Activated CD8-positive, alpha-beta memory T cell treated with anti-CD3 and anti-CD28 coated beads, Interleukin-2, amount 50 U/mL, for 4 hours (primary cell): ENCODE results near the gene DCAF17.
A peak's percentile ranks its signal among the peaks of the same experiment; 100 is the strongest.
"Not testable (repeated sequence)": the region's sequence is repeated elsewhere in the genome, so short reads cannot be mapped to it uniquely, and the experiment has no call there.

Source experiments
- DNase-seq: peaks from one replicate; pipeline ENCODE4 v3.0.0-alpha.2; 2020

Gene DCAF17

DNA sequence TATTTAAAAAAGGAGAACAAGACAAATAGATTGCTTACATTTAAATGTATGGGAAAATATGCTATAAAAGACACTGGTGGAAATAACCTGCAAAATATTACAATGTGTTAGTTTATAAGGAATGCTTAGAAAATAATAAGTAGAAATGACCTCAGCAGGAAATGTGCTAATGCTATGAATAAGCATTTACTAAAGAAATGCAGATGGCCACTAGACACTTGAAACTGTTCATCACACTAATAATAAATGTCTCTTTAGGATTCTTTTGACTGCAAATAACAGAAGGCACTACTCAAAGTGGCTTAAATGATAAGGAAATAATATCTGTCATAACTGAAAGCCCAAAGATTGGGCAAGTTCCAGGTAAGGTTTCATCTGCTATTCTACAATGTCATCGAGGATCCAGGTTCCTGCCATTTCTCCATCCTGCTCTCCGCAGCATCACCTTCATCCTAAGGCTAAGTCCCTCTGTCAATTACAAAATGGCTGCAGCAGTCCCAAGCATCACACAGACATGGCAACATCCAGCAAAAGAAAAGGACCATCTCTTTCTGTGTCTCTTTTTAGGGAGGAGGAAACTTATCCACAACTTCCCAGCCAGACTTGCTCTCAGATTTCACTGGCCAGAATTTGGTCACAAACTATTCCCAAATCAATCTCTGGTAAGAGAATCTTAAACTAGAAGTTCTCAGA lies 22.1 kb upstream of the DCAF17 start:
- DNase-seq = no peak

DNA sequence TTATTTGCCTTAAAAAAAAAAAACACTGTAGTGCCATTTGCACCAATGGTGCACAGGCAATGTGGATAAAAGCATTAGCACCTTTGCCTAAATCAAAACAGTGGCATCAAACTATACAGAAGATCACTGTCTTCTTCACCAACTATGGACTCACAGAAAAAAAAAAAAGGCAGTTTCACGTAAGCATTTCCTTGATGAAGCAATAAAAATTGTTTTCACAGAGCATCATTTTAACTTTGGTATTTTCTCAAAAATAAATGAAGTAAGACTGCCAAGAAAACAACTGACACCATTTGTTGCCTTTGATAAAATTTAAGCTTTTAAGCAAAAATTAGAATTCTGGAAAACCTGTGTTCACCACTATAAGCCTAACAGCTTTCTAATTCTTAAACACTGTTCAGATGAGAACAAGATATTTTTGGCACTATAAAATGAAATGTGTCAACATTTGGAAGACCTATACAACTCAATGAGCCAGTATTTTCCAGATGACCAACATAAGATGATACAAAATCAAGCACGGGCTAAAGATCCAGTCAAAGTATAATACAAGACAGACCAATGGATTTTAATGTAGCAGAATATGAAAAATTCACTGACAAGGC lies 21.4 kb upstream of the DCAF17 start:
- no peak for DNase-seq

DNA sequence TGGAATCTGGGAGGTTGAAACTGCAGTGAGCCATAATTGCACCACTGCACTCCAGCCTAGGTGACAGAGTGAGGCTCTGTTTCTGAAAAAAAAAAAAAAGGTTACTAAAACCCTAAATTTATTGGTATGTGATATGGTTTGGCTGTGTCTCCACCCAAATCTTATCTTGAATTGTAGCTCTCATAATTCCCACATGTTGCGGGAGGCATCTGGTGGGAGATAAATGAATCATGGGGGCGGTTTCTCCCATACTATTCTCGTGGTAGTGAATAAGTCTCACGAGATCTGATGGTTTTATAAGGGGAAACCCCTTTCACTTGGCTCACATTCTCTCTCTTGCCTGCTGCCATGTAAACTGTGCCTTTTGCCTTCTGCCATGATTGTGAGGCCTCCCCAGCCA lies 19.4 kb upstream of the DCAF17 start:
- DNase-seq = not testable (repeated sequence)

DNA sequence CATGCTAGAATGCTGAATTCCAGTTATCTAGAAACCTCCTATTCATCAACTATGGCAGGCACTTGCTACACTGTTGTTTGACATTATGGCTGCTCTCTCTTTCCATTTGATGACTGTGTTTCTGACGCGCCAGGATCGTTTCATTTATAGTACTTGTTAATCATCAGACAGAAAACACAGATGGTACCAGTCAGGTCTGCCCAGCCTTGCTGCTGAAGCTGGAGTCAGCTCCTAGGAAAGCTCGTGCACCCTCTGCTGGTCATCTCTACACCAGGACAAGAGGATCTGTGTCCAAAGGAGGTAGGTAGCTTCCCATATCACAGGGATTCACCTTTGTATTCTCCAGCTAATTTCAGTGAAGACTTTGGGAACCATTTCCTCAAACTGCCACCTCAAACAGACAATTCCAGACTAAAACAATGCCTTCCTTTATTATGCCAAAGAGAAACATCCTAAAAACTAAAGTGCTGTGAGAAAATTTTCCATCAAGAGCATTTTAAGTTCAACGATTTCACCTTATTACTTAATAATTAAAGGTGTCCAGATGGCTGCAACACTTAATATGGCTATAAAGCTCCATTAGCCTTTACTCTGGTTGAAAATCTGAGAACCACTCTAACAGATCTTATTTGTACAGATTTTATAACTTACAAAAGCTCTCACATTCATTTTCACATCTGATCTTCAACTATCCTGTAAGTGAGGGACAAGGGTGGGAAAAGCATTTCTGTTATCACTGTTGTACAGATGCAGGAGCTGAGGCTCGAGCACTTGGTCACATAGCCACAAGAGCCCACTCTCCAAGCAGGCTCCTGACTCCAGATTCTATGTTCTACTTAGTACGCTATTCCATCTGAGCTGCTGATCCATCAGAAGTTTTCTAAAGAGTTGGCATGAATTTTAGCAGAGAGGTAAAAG lies 17.8 kb upstream of the DCAF17 start:
- DNase-seq = peak; percentile 74

DNA sequence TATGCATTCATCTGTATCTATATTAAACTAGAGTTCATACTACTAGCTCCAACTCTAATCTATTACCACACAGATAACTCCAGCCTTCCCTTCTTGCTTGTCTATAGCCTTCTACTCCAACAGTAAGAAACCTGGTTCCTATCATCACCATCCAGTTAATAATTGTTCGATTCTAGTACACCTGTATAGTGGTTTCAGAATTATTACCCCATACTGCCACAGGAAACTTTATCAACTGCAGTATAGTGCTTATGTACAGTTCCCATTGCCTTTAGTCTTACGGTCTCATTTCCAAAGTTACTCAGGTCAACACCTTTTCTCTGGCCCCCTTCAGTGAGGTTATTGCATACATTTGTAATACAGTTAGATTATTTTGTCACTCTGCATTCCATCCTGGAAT lies 14.7 kb upstream of the DCAF17 start:
- no peak for DNase-seq

DNA sequence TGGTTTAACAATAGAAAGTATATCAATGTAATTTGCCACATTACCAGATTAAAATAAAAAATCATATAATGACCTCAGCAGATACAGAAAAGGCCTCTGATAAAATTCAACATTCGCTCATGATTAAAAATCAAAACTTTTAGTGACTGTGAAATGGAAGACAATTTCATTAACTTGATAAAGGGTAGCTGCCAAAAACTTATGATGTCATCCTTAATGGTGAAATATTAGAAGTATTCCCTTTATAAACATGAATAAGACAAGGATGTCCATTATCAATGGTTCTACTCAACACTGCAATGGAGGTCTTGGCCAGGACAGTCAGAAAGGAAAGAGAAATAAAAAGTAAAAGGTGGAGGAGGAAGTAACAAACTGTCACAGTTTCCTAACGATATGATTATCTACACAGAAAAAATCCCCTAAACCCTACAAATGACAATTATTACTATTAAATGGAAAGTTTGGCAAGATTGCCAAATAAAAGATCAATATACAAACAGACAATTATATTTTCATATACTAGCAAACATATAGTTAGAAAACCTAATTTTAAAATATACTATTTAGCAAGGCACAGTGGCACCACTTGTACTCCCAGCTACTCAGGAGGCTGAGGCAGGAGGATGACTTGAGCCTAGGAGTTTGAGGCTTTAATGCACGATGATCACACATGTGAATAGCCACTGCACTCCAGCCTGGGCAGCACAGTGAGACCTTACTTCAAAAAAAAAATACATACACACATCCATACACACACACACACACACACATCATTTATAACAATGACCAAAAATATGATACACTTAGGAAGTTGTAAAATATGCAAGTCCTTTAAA lies 13.1 kb upstream of the DCAF17 start:
- DNase-seq = no peak

DNA sequence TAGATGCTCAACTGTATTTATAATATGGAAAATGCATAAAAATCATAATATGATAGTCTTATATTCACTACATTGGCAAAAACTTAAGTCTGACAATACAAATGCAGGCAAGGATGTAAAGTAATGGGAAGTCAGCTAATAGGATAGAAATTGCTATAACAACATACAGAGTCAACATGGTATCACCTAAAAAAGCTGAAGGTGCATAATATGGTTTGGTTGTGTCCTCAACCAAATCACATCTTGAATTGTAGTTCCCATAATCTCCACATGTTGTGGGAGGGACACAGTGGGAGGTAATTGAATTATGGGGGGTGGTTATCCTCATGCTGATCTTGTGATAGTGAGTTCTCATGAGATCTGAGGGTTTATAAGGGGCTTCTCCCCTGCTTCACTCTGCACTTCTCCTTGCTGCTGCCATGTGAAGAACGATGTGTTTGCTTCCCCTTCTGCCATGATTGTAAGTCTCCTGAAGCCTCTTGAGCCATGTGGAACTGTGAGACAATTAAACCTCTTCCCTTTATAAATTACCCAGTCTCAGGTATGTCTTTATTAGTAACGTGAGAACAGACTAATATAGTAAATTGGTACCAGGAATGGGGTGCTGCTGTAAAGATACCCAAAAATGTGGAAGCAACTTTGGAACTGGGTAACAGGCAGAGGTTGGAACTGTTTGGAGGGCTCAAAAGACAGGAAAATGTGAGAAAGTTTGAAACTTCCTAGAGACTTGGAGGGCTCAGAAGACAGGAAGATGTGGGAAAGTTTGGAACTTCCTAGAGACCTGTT lies 11.1 kb upstream of the DCAF17 start:
- not testable (repeated sequence) for DNase-seq

DNA sequence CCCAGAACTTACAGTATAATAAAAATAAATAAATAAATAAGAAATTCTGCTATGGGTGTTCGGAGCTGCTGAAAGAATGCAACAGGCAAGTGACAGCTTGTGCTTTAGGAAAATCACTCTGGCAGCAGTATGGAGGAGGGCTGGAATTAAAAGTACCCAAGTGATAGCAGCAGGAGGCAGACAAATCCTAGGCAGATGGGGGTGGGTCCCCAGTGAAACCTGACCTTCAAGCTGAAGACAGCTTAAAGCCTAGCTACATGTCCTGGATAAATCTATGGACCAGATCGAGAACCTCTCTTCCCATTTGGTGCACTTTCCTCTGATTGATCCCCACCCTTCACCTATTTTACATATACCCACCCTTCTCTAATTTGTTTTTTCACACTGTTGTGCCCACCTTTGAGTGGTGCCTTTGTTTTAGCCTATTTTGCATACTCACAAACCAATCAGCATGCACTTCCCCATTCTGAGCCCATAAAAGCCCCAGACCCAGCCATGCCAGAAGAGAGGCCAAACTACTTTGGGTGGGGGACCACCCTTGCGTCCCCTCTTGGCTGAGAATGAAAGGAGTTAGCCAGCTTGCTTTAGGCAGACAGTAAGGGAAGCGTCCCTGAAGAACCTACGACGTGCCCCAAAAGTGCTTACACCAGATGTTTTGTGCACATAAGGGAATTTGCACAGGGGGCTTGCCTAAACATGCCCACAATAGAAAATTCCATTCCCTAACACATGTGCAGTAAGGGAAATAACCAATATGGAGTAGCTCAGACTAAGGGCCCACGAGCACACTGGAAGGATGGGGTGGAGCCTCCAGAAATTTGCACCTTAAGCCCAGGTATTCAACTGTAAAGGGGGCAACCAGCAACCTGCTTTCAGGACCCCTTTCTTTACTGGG lies 3.3 kb upstream of the DCAF17 start:
- no peak for DNase-seq

DNA sequence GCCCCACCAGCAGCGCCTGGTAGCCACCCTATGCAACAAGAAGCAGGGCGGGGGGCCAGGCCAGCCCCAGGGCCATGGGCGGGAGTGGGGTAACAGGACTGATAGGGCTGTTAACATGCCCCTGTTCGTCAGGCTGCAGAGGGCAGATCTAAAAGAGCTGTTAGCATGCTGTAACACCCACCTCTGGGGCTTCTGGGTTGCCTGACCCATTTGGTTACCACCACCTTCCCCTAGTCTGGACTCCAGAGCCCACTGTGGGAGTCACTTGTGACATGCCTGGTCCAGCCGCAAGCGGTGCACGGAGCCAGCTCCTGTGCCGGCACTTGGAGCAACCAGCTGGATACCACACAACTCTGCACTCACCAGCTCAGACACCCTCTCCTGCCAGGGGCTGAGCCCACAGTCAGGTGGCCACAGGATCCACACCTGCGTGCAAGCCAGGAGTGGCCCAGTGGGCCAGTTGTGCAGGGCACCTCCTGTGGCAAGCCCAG lies 2.3 kb upstream of the DCAF17 start:
- DNase-seq = no peak

DNA sequence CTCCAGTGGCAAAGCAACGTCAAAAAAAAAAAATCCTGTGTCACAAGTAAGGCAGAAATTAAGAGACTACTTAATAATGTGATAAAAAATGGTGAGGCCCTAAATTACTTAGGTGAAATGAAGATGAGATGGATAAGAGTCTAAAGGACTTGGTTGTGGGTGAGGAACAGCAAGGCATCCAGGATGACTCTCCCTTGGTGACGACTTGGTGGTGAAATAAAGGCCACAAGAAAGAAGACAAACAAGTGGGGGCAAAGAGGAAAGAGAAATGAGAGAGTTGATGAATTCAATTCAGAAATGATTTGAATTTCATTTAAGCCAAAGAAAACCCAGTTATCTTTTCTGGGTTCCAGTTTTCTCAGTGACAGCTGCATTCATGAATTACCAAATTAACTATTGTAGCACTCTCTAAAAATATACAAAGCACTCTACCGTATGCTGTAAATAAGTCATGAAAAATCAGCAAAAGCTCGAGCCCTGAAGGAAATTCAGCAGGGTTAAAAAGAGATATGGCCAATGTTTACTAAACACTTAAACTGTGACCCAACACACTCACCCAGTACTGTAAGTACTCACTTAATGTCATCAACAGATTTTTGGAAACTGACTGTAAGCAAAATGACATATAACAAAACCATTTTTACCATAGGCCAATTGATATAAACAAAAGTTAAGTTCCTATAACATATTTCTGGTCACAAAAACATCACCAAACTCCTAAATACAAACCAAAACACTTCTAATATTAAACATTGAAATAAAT lies 1.6 kb upstream of the DCAF17 start:
- DNase-seq = no peak

DNA sequence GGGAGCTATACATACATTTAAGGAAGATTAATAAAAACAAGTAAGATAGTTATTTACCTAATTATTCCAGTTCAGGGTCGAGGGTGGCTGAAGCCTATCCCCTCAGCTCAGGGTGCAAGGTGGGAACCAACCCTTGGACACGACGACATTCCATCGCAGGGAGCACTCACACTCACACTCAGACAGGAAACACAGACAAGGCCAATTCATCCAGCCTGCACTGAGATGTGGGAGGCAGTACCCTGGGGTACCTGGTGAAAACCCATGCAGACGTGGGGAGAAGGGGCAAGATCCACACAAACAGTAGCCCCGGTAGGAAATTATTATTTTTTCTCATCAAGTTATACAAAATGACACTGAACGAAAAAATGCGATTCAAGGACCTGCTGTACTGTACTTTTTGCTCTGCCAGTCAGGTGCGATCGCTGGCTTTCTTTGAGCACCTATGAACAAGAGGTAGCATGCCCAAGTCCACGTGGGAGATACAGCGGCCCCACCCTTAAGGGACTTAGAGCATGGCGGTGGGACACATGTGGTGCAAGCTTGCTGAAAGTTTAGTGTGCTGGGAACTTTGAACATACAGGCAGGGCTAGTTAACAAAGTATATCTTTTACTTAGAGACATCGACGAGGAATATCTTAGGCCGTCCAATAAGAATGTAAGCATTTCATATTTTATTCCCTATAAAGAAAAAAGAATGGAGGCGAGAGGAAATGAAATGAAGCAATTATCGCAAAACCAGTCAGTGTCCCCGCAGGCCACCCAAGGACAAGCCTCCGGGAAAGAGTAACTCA lies 860 bp upstream of the DCAF17 start:
- peak; percentile 47 for DNase-seq

DNA sequence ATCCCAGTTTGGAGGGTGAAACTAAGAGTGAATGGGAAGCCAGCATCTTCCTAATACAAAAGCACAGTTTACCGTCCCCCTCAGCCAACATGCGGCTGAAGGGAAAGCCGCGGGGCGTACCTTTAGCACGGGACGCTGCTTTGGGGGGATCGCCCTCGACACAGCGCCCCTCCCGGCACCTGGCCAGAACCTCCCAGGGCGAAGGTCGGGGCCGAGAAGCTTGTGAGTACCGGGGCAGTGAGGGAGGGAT lies 338 bp upstream of the DCAF17 start, which contains the start of gene METTL8:
TSS of gene METTL8 (minus strand) at position 228 of the 250 bp plus-strand sequence. CDS start 41,805 bp downstream, outside the sequence.
- DNase-seq = no peak

DNA sequence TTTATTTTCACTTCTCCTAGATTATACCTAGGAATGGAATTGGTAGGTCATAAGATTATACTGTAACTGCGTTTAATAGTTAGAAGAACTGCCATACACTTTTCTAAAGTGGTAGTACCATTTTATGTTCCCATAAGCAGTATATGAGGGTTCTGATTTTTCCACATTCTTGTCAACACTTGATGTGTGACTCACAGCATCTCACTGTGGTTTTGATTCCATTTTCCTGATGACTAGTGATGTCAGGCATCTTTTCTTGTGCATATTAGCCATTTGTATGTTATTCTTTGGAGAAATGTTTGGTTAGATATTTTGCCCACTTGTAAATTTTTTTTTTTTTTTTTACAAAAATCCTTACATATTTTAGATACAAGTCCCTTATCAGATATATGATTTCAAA lies 2.3 kb downstream of the DCAF17 start:
- no peak for DNase-seq

DNA sequence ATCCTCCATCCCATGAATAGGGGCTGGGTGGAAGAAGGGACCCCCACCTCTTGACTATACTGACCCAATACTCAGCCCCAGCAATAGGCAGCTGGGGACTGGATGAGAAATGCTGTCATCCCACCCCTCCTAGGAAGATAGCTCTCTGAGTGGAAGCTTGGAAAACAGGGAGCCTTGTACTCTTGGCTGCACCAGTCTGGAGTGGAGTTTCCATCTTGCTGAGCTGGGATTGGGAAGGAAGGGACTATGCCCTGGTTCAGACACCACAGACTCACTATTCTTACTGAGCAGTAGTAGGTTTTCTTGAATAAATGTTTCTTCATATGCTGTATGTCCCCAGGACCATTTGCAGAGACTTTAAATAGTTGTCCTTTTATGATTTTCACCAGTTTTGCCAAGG lies 7.4 kb downstream of the DCAF17 start:
- no peak for DNase-seq

DNA sequence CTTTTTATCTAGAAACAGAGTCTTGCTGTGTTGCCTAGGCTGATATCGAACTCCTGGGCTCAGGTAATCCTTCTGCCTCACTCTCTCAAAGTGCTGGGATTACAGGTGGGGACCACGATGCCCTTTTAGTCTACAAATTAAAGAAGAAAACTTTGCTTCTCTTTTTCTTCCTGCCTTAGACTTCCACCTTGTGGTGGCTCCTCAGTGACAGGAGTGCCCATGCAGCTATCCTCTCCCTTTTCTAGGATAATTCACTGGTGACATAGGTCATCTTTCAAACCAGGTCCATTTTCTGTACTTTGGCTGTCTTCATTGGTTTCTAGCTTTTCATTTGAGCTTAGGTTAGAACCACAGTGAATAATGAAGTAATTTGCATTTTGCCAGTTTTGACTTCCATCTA lies 13.6 kb downstream of the DCAF17 start:
- DNase-seq = no peak

DNA sequence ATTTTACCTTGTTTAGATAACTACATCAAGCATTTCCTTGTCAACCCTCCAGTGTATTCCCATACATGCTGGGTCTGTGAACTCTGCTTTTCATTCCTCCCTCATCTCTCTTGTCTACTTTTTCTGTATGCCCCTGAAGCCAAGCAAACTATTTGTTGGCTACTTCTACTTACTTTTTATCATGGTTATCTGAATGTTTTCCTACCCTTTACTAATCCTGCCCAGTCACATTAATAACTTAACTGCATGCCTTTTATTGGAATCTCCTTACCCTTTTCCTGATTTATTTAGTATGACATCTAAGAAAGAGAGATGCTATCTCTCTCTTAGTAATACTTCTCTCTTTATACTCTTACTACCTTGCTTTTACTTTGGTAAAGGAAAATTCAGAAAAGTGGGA lies 17.0 kb downstream of the DCAF17 start:
- DNase-seq = no peak

DNA sequence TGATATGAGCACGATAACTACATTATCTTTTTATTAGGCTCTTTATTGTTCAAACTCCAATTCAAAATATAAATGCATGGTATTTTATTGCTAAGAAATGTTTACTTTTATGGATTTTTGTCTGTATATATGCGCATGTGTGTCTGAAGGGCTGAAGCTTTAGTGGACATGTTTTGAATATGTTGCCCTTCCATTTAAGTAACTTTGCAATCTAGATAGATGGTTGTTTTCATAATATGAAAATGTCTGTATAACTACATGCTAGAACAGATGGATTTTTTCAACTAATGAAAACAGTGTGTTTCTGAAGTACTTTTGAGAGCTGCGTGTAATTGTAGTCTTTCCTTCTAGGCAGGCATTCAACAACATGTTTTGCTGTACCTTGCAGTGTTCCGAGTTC lies 18.7 kb downstream of the DCAF17 start:
- DNase-seq = no peak

DNA sequence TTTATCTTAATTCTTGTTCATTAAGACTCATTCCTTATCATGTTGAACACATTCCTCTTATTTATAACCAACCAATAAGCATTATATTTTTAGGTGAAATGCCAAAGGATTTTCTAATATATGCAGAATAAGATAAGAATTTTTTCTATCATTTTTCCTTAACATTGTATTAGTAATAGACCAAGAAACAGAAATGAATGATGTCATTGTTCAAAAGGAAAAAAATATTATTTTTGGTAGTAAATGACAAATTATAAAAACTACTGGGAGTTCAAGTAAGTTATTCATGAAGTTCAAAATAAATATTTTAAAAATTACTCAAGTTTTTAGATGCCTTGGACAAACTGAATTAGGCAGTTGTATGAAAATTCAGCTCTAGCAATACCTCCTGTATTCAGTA lies 25.5 kb downstream of the DCAF17 start:
- no peak for DNase-seq

DNA sequence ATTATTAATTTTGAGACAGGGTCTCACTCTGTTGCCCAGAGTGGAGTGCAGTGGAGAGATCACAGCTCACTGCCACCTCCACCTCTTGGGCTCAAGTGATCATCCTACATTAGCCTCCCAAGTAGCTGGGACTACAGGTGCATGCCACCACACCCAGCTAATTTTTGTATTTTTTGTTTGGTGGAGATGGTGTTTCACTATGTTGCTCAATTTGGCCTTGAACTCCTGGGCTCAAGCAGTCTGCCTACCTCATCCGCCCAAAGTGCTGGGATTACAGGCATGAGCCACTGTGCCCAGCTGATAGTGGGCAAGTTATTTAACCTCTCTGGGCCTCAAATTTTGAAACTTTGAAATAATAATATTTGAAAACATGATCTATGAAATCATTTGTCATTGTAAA lies 26.5 kb downstream of the DCAF17 start:
- no peak for DNase-seq
